Liver (tissue), 9 donors: ENCODE data around the gene DIO3. TPM values are rescaled to one million over a fixed set of nuclear protein-coding genes. Genes with fewer than 3 reads are reported as not detected.
A peak's percentile ranks its signal among the peaks of the same experiment; 100 is the strongest.

ENCODE experiments used
- DNase-seq: peaks from one replicate; pipeline ENCODE4 v3.0.0-alpha.2; 2017; ENCODE audit warnings: low spot score
- H3K27ac ChIP-seq, 2 donors: one replicate each; pipeline ENCODE4 v1.7.0; 2013; ENCODE audit warnings: inconsistent platforms in 2 of 2, low read length in 2 of 2, control low read depth in 1 of 2, low read depth in 1 of 2, mild to moderate bottlenecking in 1 of 2
- H3K27me3 ChIP-seq, 4 donors: one replicate each; pipeline versions ENCODE4 v1.6.1 to v1.7.0; 2013; ENCODE audit warnings: low read length in 3 of 4, inconsistent platforms in 1 of 4, mild to moderate bottlenecking in 1 of 4, moderate library complexity in 1 of 4; ENCODE audit not compliant: control insufficient read depth in 4 of 4, insufficient read depth in 4 of 4
- H3K36me3 ChIP-seq, 4 donors: one replicate each; pipeline versions ENCODE4 v1.6.1 to v1.7.0; 2013; ENCODE audit warnings: low read length in 3 of 4, mild to moderate bottlenecking in 3 of 4, low read depth in 1 of 4, moderate library complexity in 1 of 4; ENCODE audit not compliant: control insufficient read depth in 4 of 4, insufficient read depth in 3 of 4
- H3K4me1 ChIP-seq, 4 donors: one replicate each; pipeline versions ENCODE4 v1.6.1 to v1.7.0; 2013; ENCODE audit warnings: low read length in 3 of 4, mild to moderate bottlenecking in 3 of 4, moderate library complexity in 1 of 4; ENCODE audit not compliant: control insufficient read depth in 4 of 4, insufficient read depth in 4 of 4
- H3K4me3 ChIP-seq, 3 donors: one replicate each; pipeline versions ENCODE4 v1.6.1 to v1.7.0; 2013; ENCODE audit warnings: low read length in 3 of 3, control low read depth in 1 of 3, low read depth in 1 of 3, mild to moderate bottlenecking in 1 of 3
- H3K9ac ChIP-seq, 2 donors: one replicate each; pipeline ENCODE4 v1.7.0; 2013; ENCODE audit warnings: low read length in 2 of 2, mild to moderate bottlenecking in 2 of 2, moderate library complexity in 2 of 2, control low read depth in 1 of 2, low read depth in 1 of 2
- H3K9me3 ChIP-seq, 4 donors: one replicate each; pipeline versions ENCODE4 v1.6.1 to v1.7.0; 2013; ENCODE audit warnings: low read length in 3 of 4; ENCODE audit not compliant: control insufficient read depth in 4 of 4
- ATF3 ChIP-seq: IDR thresholded peaks from 2 replicates; pipeline ENCODE4 v1.6.1; 2016; ENCODE audit warnings: antibody characterized with exemption
- CTCF ChIP-seq: fragments of 150-350 bp; IDR thresholded peaks from 2 replicates; pipeline ENCODE4 v1.5.1; 2017; ENCODE audit warnings: improper control_type of control experiment, low read depth, low read length; ENCODE audit not compliant: missing input control
- EGR1 ChIP-seq, 2 donors: IDR thresholded peaks; 2 replicates each; pipeline ENCODE4 v1.6.1; 2016 to 2018; ENCODE audit warnings: antibody characterized with exemption in 2 of 2, low read depth in 2 of 2
- FOXA1 ChIP-seq: IDR thresholded peaks from 2 replicates; pipeline ENCODE4 v1.6.1; 2016; ENCODE audit warnings: antibody characterized with exemption
- FOXA2 ChIP-seq: IDR thresholded peaks from 2 replicates; pipeline ENCODE4 v1.6.1; 2016; ENCODE audit warnings: antibody characterized with exemption
- GABPA ChIP-seq, 2 donors: IDR thresholded peaks in 1 of 2; conservative IDR thresholded peaks in 1 of 2; 2 replicates each; pipeline ENCODE4 v1.6.1; 2016; ENCODE audit warnings: antibody characterized with exemption in 2 of 2, mild to moderate bottlenecking in 1 of 2, moderate library complexity in 1 of 2
- HNF4A ChIP-seq, 2 donors: conservative IDR thresholded peaks; 2 replicates each; pipeline ENCODE4 v1.6.1; 2016; ENCODE audit warnings: antibody characterized with exemption in 2 of 2, mild to moderate bottlenecking in 2 of 2
- HNF4G ChIP-seq: IDR thresholded peaks from 2 replicates; pipeline ENCODE4 v1.6.1; 2016; ENCODE audit warnings: antibody characterized with exemption
- JUND ChIP-seq, 2 donors: IDR thresholded peaks; 2 replicates each; pipeline ENCODE4 v1.6.1; 2016; ENCODE audit warnings: antibody characterized with exemption in 2 of 2
- MAX ChIP-seq: IDR thresholded peaks from 2 replicates; pipeline ENCODE4 v1.6.1; 2016; ENCODE audit warnings: antibody characterized with exemption
- NR2F2 ChIP-seq: IDR thresholded peaks from 2 replicates; pipeline ENCODE4 v1.6.1; 2016; ENCODE audit warnings: antibody characterized with exemption
- RAD21 ChIP-seq, 2 donors: IDR thresholded peaks; 2 replicates each; pipeline ENCODE4 v1.6.1; 2016; ENCODE audit warnings: antibody characterized with exemption in 2 of 2, mild to moderate bottlenecking in 2 of 2
- REST ChIP-seq: IDR thresholded peaks from 2 replicates; pipeline ENCODE4 v1.6.1; 2016; ENCODE audit warnings: antibody characterized with exemption, mild to moderate bottlenecking
- RXRA ChIP-seq, 2 donors: IDR thresholded peaks; 2 replicates each; pipeline ENCODE4 v1.6.1; 2017 to 2018; ENCODE audit warnings: antibody characterized with exemption in 2 of 2, mild to moderate bottlenecking in 1 of 2
- TAF1 ChIP-seq: conservative IDR thresholded peaks from 2 replicates; pipeline ENCODE4 v1.6.1; 2016; ENCODE audit warnings: antibody characterized with exemption, mild to moderate bottlenecking
- YY1 ChIP-seq: IDR thresholded peaks from 2 replicates; pipeline ENCODE4 v1.6.1; 2016; ENCODE audit warnings: antibody characterized with exemption, mild to moderate bottlenecking
- ZBTB33 ChIP-seq: IDR thresholded peaks from 2 replicates; pipeline ENCODE4 v1.6.1; 2016; ENCODE audit warnings: antibody characterized with exemption
- WGBS: extraction: QIAGEN DNeasy Blood & Tissue Kit; methylation state at CpG from one replicate; pipeline ENCODE4 v1.1.7; 2013; 5-methylcytosine and 5-hydroxymethylcytosine counted together
- polyA plus RNA-seq, 2 donors: library from polyadenylated mRNA; stranded (reverse) in 1 of 2; unstranded in 1 of 2; fragments of 200-250 nt in 1 of 2; fragments of >200 nt in 1 of 2; fragmentation: Nextera tagmentation in 1 of 2; extraction: Ambion mirVana in 1 of 2; gene quantifications; one replicate each; pipeline versions ENCODE4 v1.2.1 to v1.2.3, GENCODE V29; 2013 to 2015
- total RNA-seq, 2 donors: library from RNA; depleted of rRNA; stranded (reverse); fragments of >200 nt; gene quantifications; one replicate each; pipeline ENCODE4 v1.2.3, GENCODE V29; 2014
- donor health status: healthy.
- donor health status: healthy.
- donor health status: healthy.
- donor health status: healthy.
- donor health status: healthy.

Gene DIO3
- total and polyA plus RNA-seq, 4 donors = 0.17 to 9.3 (median 0.51) TPM; not detected in 1

GRCh38 chr14:101560534-101561113 lies 671 bp upstream of the DIO3 start:
- peak overlapping the region in 1 of 3 donors; percentile 53 for H3K4me3 ChIP-seq
- peaks cover 0 to 23% (median 14%) of the 10 kb centered on the region in 4 donors for H3K27me3 ChIP-seq
- 7% methylated on average over 106 of the region's 106 CpGs for WGBS
- H3K27ac ChIP-seq = no peak overlapping the region
- H3K36me3 ChIP-seq = no peaks in the 10 kb centered on the region
- DNase-seq = no peak
- H3K9me3 ChIP-seq = peaks cover 7 to 13% (median 9%) of the 10 kb centered on the region in 4 donors
- H3K4me1 ChIP-seq = peaks cover 4 to 20% (median 5%) of the 10 kb centered on the region in 4 donors
- no peak overlapping the region for H3K9ac ChIP-seq
- TF ChIP-seq RAD21 (IDR thresholded peaks at IDR 0.05) (no peak), CTCF (no peak), HNF4G (no peak), HNF4A (conservative IDR thresholded peaks at IDR 0.05) (no peak), FOXA1 (no peak), REST (no peak), FOXA2 (no peak), RXRA (IDR thresholded peaks at IDR 0.05) (no peak), JUND (IDR thresholded peaks at IDR 0.05) (no peak), YY1 (no peak), TAF1 (no peak), NR2F2 (no peak), MAX (no peak), ATF3 (no peak), ZBTB33 (no peak), EGR1 (IDR thresholded peaks at IDR 0.05; ENCODE audit: low read depth in 2 of 2) (no peak), GABPA (IDR thresholded peaks at IDR 0.05 in 1 of 2, conservative IDR thresholded peaks at IDR 0.05 in 1 of 2) (no peak)
